GM12873 (cell line): ENCODE measurements around the gene PPL.

Experiments used
- TF ChIP-seq, protein P1 (sequence below): IDR thresholded peaks from 2 replicates; pipeline ENCODE4 v1.5.1; 2012; ENCODE audit warnings: low read depth, mild to moderate bottlenecking, moderate library complexity, low read length, control low read depth; ENCODE audit not compliant: insufficient read depth; ENCODE audit errors: missing control alignments

The PPL gene

DNA sequence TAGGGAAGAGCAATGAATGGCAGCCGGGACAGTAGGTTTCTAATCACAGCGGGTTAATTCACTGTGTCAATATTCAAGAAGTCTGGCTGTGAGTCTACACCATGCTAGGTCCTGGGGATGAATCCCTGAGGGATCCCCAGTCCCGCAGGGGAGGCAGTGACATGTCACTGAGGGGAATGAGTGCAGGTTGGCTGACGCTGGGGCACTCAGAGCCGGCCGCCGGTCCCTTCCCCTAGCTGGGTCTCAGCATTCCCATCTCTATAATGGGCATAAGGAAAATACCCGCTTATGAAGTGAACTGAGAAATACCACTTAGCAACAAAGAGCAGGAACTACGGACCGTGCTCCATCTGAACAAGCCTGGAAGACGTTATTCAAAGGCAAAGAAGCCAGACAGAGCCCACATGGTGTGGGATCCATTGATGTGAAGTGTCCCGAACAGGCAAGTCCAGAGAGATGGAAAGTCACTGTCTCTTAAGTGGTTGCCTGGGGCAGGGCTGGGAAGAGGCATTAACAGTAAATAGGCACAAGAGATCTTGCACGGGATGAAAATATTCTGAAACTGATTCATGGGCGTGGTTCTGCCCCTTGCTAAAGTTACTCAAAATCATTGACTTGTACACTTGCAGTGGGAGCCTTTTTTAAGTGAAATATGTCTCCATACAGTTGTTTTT lies 31.9 kb downstream of the PPL start:
- TF ChIP-seq, protein P1, sequence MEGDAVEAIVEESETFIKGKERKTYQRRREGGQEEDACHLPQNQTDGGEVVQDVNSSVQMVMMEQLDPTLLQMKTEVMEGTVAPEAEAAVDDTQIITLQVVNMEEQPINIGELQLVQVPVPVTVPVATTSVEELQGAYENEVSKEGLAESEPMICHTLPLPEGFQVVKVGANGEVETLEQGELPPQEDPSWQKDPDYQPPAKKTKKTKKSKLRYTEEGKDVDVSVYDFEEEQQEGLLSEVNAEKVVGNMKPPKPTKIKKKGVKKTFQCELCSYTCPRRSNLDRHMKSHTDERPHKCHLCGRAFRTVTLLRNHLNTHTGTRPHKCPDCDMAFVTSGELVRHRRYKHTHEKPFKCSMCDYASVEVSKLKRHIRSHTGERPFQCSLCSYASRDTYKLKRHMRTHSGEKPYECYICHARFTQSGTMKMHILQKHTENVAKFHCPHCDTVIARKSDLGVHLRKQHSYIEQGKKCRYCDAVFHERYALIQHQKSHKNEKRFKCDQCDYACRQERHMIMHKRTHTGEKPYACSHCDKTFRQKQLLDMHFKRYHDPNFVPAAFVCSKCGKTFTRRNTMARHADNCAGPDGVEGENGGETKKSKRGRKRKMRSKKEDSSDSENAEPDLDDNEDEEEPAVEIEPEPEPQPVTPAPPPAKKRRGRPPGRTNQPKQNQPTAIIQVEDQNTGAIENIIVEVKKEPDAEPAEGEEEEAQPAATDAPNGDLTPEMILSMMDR: no peak

DNA sequence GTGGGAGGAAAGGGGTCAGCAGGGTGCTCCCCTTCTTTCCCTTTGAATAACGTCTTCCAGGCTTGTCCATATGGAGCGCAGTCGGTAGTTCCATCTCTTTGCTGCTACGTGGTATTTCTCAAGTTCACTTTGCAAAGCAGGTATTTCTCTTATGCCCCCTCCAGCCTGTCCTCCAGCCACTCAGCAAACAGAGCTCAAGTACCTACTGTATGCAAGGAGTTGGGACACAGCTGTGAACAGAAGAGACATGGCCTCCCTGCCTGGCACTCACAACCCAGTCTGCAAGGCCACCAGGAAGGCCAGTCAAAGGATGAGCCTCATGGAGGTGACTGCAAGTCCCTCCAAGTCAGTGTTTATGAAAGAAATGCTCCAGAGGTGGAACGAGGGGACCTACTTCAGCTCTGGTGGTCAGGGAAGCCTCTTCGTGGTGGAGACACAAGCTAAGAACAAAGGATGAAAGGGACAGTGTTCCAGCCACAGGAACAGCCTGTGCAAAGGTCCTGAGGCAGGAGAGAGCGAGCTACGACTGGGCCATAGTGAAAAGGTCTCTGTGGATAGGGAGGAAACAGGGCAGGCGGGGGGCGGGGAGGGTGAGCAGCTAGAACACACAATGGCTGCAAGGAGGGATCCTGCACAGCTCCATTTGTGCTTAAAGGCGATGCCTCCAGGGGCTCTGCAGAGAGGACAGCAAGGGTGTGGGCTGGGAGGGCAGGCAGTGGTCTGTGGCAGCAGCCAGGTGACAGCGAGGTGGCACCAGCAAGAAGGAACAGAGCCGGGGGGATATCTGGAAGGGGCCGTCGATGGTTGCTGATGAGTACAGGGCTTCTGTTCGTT lies 32.6 kb downstream of the PPL start:
- TF ChIP-seq, protein P1: no peak

DNA sequence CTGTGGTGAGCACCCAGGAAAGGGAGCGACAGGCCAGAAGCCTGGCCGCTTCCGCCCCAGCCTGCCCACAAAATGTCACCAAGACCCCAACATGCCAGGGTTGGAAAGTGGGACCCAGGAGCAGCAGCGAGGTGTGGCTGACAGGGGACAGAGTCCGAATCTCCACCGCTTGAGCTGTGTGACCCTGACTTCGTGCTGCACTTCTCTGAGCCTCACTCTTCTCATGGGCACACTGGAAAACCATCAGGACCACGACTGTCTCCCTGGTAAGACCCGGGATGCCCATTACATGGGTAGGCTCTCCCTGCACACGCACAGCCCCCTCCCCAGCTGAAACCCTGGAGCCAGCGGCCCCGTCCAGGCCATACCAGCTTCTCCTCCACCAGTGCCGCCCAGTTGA lies 34.9 kb downstream of the PPL start:
- TF ChIP-seq, protein P1: no peak

DNA sequence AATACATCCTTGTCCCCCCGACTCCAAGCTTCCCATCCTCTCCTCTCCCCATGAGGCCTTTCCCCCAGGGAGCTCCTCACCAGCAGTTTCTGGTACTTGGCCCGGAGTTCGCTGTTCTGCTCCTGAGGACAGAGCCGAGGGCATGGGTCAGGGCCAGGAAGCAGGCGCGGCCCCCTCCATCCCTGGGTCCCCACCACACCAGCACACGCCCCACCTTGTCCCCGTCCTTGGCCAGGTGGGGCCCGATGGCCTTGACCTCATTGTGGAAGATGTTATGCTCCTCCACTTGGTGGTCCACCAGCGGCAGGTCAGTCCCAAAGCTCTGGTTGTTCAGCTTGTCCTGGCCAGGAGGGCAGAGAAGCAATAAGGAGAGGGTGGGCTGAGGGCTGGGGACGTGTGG lies 36.2 kb downstream of the PPL start:
- TF ChIP-seq, protein P1: no peak

DNA sequence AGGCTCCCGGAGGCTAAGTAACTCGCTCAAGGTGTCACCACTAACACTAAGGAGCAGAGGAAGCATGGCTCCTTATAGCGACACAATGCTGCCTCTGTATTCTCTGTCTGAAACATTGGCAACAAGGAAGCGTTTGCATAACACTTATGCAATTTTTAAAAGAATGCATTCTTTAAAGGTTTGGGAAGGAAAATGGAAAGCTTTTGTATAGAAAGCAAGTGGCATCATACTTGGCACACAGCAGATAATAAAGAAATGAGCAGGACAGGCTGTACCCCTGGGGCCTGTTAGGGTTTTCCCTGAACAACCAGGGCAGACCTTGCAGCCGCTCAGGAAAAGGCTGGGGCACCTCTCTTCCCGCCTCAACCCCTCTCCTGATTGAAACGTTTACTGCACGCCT lies 36.9 kb downstream of the PPL start:
- TF ChIP-seq, protein P1: no peak

DNA sequence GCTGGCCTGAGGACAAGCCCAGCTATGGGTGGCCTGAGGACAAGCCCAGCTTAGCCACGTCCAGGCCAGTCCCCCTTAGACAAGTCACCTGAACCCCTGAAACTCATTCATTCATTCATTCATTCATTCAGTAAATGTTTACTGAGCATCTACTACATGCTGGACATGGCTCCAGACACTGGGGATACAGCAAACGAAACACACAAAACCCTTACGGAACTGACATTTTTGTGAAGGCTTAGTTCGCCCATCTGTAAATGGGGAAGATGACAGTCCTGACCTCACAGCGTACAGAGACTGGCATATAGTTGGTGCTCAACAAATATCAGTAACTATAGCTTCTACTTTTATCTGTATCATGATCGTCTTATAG lies 37.5 kb downstream of the PPL start:
- TF ChIP-seq, protein P1: no peak

DNA sequence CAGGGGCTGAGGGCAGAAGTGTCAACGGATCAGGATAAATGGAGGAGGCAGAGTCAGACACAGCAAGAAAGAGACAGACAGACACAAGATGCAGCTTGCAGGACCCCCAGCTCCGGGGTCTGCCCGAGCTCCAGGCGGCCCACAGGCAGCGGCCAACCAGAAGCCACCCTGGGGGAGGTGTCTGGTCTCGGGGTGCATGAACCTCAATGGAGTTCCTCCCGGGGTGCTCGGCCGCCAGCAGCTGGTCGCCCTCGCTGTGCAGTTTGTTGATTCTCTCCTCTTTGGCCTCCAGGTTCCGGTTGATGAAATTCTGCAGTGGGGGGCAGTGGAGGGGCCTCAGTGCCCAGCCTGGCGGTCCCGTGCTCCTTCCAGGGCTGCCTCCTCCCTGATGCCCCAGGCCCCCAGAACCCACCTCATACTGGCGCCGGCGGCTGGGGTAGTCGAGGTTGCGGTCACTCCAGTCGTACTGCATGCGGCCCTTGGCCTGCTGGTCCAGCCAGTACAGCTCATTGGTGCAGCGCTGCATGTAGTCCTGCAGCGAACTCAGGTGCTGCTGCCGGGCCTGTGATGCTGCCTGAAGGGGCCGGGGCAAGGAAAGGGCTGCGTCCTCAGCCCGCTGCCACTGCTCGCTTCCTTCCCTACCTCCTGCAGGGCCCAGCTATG lies 38.0 kb downstream of the PPL start:
- TF ChIP-seq, protein P1: no peak
